ENCODE data around the gene FURIN.
"Not testable (repeated sequence)": the region's sequence is repeated elsewhere in the genome, so short reads cannot be mapped to it uniquely, and the experiment has no call there.

The FURIN gene

GRCh38 chr15:90871139-90871715, 2.8 kb downstream of the FURIN start:
- no peak for DNase-seq

- DNase-seq, result no peak
Observed at GRCh38 chr15:90871716-90872485, 3.5 kb downstream of the FURIN start.

- no peak for DNase-seq
Observed at GRCh38 chr15:90872486-90873184, 4.2 kb downstream of the FURIN start.

GRCh38 chr15:90873488-90873997, 5.2 kb downstream of the FURIN start:
- DNase-seq, result no peak

- DNase-seq, result no peak
Observed at GRCh38 chr15:90873998-90874605, 5.7 kb downstream of the FURIN start.

- not testable (repeated sequence) for DNase-seq
Observed at GRCh38 chr15:90874986-90875385, 6.6 kb downstream of the FURIN start.

GRCh38 chr15:90875549-90875981, 7.2 kb downstream of the FURIN start:
- no peak for DNase-seq

GRCh38 chr15:90876046-90876445, 7.7 kb downstream of the FURIN start:
- no peak for DNase-seq

GRCh38 chr15:90876512-90877170, 8.3 kb downstream of the FURIN start:
- no peak for DNase-seq

GRCh38 chr15:90877315-90877714, 8.9 kb downstream of the FURIN start:
- DNase-seq, result no peak

- no peak for DNase-seq
Observed at GRCh38 chr15:90877996-90878395, 9.6 kb downstream of the FURIN start.

- DNase-seq, result no peak
Observed at GRCh38 chr15:90878660-90879059, 10.3 kb downstream of the FURIN start.

GRCh38 chr15:90879730-90880366, 11.5 kb downstream of the FURIN start:
- no peak for DNase-seq

GRCh38 chr15:90880381-90881145, 12.2 kb downstream of the FURIN start:
- no peak for DNase-seq

- DNase-seq, result no peak
Observed at GRCh38 chr15:90881181-90881977, 13.0 kb downstream of the FURIN start.

GRCh38 chr15:90881978-90882721, 13.8 kb downstream of the FURIN start:
- DNase-seq, result no peak

GRCh38 chr15:90882781-90883525, 14.6 kb downstream of the FURIN start:
- no peak for DNase-seq

- no peak for DNase-seq
Observed at GRCh38 chr15:90883526-90883975, 15.2 kb downstream of the FURIN start.

Measured in amniotic stem cell (primary cell).